ENCODE results near the gene ATF7.

ATF7 gene

DNA sequence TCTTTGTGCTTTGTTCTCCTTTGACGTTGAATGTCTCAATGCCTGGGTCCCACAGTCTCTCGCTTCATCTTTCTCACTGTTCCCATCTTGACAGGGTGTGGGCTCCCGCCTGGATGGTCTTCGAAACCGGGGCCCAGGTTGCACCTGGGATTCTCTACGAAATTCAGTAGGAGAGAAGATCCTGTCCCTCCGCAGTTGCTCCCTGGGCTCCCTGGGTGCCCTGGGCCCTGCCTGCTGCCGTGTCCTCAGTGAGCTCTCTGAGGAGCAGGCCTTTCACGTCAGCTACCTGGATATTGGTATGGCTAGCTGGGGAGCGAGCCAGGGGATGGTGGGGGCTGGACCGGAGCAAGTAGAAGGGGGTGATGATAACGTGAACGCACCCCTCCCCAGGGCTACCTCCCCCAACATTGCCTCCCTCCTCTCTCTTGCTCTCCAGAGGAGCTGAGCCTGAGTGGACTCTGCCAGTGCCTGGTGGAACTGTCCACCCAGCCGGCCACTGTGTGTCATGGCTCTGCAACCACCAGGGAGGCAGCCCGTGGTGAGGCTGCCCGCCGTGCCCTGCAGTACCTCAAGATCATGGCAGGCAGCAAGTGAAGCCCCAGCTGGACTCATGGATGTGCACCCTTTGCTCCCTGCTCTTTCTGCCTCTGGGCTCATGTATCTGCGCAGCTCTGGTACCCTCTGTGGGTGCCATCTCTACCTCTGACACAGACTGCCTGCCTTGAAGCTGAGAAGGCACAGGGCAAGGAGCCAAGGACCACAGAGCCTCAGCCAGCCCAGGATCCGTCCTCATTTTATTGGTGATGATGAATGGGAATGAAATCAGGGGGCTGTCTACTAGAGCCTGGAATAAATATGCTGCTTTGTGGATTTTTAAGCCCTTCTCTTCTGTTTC is 120.4 kb downstream of the ATF7 start:
- FAIRE-seq (no peak), DNase-seq (ENCODE audit: insufficient read length, low spot score) (no peak)

DNA sequence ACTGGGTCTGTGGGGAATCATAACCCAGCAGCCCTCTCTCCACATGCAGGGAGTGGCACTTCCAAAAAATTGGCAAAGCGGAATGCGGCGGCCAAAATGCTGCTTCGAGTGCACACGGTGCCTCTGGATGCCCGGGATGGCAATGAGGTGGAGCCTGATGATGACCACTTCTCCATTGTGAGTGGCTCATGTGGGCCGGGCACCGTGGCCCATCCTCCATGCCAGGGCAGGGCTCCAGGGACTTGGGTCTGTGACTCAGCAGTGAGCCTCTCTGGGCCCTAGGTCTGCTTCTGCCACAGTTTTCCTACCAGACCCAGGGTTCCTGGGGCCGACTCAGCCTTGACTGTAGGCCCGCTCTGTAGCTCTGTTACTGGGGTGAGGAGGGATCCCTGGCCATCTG is 121.1 kb downstream of the ATF7 start:
- DNase-seq (ENCODE audit: insufficient read length, low spot score): no peak
- FAIRE-seq: no peak

DNA sequence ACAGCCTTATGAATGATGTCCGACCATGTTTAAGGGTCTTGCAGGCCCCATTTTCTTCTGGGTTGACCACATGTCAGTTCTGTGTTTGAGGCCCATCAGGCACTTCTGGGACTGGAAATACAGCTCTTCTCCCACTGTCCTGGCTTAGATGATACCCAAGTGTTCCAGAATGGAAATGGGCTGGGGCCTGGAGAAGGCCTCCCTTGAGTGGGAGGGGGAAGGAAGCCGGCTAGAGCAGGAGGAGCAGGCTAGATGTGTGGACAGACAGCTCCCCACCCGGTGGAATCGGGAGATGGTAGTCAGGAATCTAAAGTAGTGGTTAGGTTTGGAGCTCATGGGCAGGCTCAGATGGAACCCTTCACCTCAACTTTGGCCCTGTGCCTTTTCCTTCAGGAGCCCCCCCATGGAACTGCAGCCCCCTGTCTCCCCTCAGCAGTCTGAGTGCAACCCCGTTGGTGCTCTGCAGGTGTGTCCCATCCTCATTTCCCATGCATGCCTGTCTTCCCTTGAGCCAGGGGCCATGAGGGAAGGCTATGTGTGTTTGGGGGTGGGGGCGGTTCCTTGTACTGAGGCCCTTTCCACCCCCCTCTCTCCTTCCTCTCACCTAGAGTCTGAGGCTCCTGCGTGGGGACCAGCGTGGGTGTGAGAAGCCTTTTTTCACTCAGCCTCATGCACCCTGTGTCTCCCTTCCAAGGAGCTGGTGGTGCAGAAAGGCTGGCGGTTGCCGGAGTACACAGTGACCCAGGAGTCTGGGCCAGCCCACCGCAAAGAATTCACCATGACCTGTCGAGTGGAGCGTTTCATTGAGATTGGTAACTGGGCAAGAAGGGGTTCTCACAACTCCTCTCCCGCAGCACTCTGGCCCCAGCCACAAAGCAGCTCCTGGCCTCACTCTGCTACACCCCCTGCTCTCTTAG is 121.9 kb downstream of the ATF7 start:
- DNase-seq (ENCODE audit: insufficient read length, low spot score) (no peak), FAIRE-seq (no peak)

DNA sequence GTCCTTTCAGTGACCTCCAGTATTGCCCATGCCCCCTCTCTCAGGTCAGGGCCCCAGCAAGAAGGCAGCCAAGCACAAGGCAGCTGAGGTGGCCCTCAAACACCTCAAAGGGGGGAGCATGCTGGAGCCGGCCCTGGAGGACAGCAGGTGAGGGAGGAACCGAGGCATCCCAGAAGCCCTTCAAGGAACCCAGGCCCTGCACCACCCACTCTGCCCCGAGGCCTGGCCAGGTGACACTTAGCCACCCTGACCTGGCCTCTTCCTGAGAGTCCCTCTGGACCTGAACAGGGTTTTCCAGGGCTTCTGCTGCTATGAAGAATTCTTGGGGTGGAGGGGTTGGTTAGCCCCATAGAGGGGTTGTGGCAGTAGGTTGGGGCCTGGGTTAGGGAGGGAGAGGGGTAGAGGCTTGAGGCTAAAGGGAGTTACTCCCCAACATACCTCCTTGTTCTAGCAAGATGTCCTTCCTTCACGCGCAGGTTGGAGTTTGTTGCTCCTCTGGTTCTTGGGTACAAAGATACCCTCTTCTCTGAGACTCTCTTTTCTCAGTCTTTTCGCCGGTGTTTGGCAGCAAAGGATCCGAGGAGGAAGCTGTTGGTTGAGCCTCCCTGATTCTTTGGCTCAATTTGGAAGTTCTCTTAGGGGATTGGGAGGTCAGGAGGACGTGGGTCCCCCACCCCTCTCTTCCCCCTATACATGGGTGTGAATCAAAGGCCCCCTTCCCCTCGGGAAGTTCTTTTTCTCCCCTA is 123.0 kb downstream of the ATF7 start:
- FAIRE-seq (no peak), DNase-seq (ENCODE audit: insufficient read length, low spot score) (no peak)

DNA sequence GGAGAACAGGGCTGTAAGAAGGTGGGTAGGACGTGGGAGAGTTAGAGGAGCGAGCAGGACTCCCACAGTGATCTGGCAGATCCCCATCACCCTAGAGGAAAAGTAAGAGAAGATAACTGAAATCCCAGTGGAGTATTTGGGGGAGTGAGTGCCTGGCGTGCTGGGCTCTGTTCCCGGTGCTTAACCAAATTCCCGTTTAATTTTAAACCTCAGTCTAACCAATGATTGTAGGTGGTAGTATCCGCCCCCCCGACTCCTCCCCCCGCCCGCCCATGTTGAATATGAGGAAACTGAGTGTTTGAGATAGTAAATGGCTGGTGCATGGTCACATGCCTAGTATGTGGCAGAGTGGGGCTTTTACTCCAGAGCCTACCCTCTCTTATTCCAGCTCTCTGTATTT is 123.9 kb downstream of the ATF7 start:
- DNase-seq (ENCODE audit: insufficient read length, low spot score) (no peak), FAIRE-seq (no peak)

DNA sequence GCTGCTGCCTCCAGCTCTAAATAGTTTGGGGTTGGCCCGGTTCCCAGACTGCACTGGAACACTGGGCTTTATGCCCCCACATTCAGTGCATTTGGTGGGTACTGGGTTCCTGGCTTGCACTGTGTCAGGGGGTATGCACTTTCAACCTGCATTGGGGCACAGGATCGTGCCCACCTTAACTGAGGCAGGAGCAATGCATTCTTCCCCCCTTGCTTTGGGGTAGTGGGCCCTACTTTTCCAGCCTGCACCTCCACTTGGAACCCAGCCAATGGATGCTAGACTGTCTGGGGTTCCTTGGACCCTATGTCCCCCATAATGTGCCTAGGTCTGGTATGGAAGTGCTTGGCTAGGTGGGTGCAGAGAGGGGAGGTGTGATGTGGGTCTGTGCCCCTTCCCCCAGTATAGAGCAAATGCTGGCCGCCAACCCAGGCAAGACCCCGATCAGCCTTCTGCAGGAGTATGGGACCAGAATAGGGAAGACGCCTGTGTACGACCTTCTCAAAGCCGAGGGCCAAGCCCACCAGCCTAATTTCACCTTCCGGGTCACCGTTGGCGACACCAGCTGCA is 124.5 kb downstream of the ATF7 start:
- DNase-seq (ENCODE audit: insufficient read length, low spot score) (no peak), FAIRE-seq (peak; percentile 4)

DNA sequence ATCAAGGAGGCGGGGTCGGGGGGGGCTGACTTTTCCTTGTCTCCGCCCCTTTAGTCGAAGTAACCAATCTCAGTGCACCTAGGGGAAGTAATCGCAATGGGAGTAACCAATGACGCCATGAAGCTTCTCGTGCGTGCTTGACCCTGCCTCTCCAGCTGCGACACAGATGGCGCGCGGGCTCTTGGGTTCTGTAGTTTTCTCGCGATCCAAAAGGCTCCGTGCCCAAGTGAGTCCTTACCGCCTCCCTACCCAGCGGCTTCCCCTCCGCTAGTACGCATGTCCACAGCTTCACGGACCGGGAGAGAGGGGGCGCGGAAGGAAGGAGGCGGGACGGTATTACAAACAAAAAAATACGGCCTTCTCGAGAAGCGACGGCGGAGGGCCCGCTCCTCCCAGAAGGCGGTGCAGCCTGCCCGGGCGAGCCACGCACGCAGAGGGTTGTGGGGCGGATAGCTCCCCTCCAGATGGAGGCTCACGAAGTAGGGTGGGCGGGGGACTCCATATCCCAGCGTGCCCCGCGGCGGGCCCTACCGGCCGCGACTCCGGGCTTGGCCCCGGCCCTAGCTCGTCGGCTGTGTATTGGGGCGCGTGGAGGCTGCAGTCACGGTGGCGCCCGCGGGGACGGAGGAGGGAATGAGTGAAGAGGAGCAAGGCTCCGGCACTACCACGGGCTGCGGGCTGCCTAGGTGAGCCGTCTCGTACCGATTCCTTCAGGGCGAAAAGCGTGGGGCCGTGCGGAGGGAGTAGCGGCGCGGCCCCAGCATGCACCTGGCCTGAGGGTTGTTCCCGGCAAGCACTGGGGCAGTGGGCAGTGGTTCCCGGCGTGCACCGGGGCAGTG is 125.2 kb downstream of the ATF7 start, which contains the start of gene TARBP2:
TARBP2 (plus strand) TSS at position 508 of the 839 bp plus-strand sequence; CDS start at position 634, 126 bp downstream.
- FAIRE-seq (peak; percentile 98), DNase-seq (ENCODE audit: insufficient read length, low spot score) (peak; percentile 75)

DNA sequence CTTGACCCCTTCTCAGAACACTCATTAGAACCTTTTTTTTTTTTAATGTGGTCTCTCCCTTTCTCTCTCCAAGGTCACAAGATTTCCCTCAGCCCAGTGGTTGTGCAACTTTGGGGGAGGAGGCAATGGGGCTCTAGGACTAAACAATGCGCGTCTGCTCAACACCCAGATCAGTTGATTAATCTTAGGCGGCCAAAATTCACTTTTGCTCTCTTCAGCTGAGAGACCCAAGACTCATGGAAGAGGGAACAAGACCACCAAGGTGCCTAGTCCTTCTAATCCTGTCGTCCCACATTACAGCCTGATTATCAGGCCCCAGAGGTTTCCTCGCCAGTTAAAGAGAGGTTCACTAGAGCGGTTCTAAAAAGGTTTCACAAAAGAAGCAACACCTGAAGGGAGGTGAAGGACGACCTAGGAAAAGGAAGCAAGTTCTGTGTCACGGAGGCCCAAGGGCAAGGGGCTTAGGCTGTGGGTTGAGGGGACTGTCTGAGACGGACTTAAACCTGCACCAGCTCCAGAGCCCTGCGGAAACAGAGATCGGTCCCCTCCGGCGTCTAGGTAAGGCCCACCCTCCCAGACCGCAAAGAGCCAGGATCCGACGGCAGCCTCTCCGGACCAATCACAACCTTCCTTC is 125.9 kb downstream of the ATF7 start:
- FAIRE-seq (no peak), DNase-seq (ENCODE audit: insufficient read length, low spot score) (no peak)

DNA sequence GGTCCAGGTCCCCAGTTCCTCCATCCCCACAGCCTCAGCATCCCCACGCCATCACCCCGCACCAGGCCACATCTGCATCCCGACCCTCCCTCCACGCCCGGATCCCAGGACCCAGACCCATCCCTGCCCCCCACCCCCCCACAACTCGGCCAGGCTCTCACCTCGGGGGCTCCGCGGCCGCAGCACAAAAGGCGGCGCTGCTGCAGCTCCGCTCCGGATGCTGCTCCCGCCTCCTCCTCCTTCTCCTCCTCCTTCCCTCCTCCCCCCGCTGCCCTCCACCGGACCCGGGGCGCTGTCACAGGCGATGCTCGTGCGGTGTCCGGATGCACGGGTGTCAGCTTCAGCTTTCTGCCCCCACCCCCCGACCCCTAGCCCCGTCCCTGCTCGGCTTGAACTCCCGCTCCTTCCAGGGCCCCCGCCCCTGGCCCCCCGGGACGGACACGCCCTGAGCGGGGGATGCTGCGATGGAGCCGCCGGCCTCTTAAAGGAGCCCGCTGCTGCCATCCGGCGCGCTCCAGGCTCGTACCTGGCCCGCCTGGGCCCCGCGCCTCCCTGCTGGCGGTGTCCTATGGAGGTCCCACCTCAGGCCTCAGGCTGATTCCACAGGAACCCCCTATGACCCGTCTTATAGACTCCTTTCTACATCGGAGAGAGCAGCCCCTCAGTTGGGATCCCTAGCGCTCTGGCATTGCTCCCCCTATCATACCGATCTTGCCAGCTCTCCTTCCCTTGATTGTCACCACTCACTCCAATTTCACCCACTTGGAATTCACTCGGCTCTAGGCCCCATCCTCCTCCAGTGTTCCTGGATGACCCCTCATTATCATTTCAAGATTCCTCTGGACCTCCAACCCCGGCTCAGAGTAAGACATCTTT is 126.7 kb downstream of the ATF7 start, which contains the start of gene MAP3K12:
MAP3K12 (minus strand) TSS at position 193 of the 876 bp plus-strand sequence. CDS start 12,067 bp downstream, outside the sequence.
- DNase-seq (ENCODE audit: insufficient read length, low spot score): no peak
- FAIRE-seq: peak; percentile 76

DNA sequence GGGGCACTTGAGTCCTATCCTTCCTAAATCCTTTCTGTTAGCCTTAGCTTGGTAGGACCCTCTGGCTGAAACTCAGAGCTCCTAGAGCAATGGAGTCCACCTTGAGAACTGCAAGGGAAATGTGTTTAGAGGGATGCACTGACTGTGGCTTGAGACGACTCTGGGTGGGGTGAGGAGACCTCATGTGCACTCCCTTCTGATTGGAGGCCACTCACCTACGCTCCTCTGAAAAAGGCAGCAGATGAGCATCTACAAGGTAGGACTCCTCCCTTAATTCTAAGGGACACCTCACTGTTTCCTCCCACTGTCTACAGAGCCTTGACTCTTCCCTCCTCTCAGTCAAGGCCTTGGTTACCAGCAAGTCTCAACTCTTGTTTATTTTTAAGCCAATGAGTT is 127.9 kb downstream of the ATF7 start:
- DNase-seq (ENCODE audit: insufficient read length, low spot score): no peak
- FAIRE-seq: no peak

DNA sequence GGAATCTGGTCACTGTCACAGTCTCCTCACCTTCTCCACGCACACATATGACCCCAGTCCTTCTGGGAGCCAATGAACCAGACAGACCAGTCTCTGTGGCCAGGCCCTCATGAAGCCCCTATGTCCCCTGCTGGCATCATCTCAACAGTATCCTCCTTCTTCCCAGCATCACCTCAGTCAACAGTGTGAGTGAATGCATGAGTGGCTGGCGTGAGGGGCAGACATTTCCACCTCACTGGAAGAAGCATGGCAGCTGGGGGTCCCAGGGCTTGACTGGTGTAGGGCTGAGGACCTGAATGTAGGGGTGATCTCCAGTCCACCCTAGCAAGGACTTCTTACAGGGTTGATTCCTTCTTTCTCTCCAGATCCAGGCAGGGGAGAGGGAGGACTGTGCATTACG is 128.7 kb downstream of the ATF7 start:
- no peak for FAIRE-seq

DNA sequence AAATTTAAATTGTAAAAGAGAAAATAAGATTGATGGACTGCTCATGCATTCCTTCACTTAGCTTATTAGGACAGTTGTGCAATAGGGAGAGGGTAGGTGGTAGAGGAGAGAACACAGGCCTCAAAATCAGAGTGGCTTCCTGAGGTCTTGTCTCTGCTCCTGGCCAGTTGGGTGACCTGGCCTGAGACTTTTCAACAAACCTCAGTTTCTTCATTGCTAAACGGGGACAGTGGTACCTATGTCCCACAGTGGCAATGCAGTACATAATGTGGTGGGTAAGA is 129.5 kb downstream of the ATF7 start:
- no peak for FAIRE-seq
- no peak for DNase-seq (ENCODE audit: insufficient read length, low spot score)

More for the DNA sequence above, 128.7 kb downstream of the ATF7 start:
- DNase-seq (ENCODE audit: insufficient read length, low spot score): no peak

DNA sequence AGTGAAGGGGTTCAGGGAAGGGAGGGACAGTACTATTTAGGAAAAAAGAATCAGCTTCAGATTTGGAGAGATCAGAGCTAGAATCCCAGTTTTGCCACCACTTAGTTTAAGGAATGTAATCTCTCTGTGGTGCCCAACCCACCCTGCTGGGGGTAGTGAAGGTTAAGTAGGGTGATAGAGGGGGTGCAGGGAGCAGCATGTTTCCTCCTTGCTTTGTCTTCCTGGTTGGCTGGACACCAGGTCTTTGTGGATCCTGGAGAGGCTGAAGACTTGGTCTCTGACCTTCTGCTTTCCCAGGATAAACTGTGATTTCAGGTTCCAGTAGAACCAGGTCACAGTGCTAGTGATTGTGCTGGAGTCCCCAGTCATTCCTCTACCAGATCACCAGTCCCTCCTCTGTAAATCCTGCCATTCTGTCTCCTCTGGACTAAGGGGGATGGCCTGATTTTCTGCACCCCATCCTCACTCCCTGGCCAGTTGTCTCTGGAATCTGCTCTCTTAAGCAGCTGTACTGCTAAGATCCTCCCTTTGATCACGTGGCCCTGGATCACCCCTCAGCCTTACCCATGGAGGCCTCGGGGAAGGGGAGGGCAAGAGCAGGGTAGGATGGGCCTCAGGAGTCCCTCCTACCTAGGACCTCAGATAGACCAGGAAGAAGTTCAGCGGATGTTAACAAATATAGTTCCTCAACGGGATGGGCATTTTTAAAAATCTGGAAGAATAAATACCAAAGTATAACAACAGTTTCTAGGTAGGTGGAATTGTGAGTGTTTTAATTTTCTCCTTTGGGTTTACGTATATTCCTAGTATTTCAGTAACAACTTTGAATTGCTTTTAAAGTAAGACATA is 130.1 kb downstream of the ATF7 start:
- DNase-seq (ENCODE audit: insufficient read length, low spot score) (no peak), FAIRE-seq (no peak)

DNA sequence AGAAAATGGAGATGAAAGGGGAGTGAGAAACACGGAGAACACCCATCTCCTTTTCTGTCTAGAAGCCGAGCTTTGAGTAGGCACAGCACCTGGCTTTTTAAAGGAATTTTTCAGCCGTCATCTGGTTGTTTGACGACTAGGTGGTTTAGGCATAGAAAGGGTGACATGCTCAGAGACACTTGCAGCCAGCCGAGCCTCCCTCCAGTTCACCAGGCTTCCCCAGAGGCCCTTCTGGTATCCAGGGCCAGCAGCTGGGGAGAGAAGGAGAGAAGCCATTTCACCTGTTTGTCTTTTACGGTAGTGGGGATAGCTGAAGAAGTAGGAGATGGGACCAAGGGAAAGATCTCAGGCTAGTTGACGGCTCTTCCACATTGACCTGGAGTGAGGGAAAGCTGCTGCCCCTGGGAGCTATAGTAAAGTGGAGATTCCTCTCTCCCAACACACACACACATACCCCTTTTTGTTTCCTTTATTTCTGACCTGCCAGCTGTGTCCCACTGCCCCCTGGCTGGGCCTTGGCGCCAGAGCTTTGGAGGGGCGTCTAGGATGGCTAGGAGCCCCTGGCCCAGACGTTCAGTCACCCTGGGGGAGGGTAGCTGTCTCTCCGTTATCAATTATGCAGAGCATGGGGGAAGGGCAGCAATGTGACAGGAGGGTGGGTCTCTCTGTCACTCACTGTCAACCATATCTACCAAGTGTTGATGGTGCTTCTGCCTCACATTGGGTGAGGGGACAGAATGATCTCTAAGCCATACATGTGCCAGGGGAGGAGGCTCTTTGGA is 132.4 kb downstream of the ATF7 start:
- no peak for DNase-seq (ENCODE audit: insufficient read length, low spot score)
- FAIRE-seq: no peak

DNA sequence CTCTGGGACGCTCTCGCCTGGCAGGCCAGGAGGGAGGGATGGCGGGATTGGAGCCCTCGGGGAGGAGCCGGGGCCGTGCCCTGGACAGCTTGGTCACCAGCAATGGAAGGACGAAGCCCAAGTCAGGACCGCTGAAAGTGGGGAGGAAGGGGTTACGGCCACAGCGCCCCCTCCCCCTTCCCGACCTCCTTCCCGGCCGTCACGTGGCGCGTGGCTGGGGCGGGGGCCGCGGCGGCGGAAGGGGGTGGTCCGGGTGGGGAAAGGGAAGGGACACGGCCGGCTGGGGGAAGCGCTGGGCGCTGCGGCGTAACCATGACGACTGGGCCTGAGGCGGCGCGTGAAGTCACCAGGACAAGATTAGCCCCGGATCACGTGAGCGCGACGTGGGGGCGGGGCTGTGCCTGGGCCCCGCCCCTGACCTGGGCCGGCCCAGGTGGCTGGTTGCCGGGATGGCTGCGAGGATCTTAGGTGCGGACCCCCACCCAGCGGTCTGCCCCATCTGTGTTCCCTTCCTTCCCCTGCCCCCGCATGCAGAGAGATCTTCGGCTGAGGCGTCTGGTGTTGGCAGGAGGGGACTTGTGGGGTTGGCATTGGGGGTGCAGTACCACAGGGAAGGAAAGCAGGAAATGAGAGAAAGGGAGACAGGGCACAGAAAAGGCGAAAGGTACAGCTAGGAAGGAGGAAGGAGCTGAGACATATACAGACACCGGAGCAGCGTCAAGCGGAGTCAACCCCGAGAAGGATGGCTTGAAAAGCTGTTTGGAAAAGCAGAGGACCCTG is 133.2 kb downstream of the ATF7 start:
- DNase-seq (ENCODE audit: insufficient read length, low spot score) (peak; percentile 87), FAIRE-seq (peak; percentile 80)

DNA sequence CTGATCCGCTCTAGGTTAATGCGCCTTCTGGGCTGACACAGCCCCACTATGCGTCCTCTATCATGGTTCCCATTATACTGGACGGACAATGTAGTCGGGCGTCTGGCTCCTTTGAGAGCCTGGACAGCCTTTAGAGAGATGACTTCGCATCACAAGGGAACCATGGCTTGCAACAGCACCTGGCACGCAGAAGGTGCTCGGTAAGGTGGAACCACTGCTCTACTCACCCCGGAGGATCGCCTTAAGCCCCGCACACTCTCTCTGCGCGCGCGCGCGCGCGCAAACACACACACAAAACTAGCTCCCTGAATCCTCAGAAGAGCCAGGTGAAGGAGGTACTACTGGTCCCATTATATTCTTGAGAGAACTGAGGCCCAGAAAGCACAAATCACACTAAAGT is 134.0 kb downstream of the ATF7 start:
- DNase-seq (ENCODE audit: insufficient read length, low spot score) (no peak), FAIRE-seq (no peak)

All from GM19239 (cell line).